Calu3 (cell line): ENCODE results near the gene FGFBP3. TPM values are rescaled to one million over a fixed set of nuclear protein-coding genes. Genes with fewer than 3 reads are reported as not detected.

Experiments
- BruUV-seq: library from RNA; stranded (reverse); fragments of 400-500 nt; replicated peaks from 2 replicates; lab custom pipeline; 2021; lab: Mats Ljungman, UMichigan
- CTCF ChIA-PET: fragments of 300-600 bp; sonication (Branson Sonifier 250); formaldehyde crosslinking; loops from one replicate; lab custom pipeline; 2022; ENCODE audit warnings: antibody characterized with exemption; lab: Charles Lee
- DNase-seq: peaks from one replicate; pipeline ENCODE4 v3.0.0; 2022
- H3K27ac Mint-ChIP-seq: one replicate; pipeline ENCODE4 v1.8.0; 2022; ENCODE audit warnings: mixed read lengths; ENCODE audit not compliant: unreplicated experiment
- H3K27me3 Mint-ChIP-seq: one replicate; pipeline ENCODE4 v1.8.0; 2022; ENCODE audit warnings: mixed read lengths; ENCODE audit not compliant: unreplicated experiment
- H3K36me3 Mint-ChIP-seq: one replicate; pipeline ENCODE4 v1.8.0; 2022; ENCODE audit warnings: mild to moderate bottlenecking, moderate library complexity, mixed read lengths; ENCODE audit not compliant: insufficient read depth, unreplicated experiment
- H3K4me1 Mint-ChIP-seq: one replicate; pipeline ENCODE4 v1.8.0; 2022; ENCODE audit warnings: mild to moderate bottlenecking, low read depth, mixed read lengths; ENCODE audit not compliant: unreplicated experiment
- H3K4me3 Mint-ChIP-seq: one replicate; pipeline ENCODE4 v1.8.0; 2022; ENCODE audit warnings: mild to moderate bottlenecking, low read depth, moderate library complexity, mixed read lengths; ENCODE audit not compliant: unreplicated experiment
- H3K9me3 Mint-ChIP-seq: one replicate; pipeline ENCODE4 v1.8.0; 2022; ENCODE audit warnings: low read depth, mixed read lengths; ENCODE audit not compliant: unreplicated experiment
- CTCF ChIP-seq: fragments of 200-600 bp; IDR thresholded peaks from one replicate; pipeline ENCODE4 v1.8.0; 2022; ENCODE audit warnings: antibody characterized with exemption; ENCODE audit not compliant: unreplicated experiment
- intact Hi-C: fragments of 100-400 bp; cut with micrococcal nuclease; formaldehyde crosslinking; loops from one replicate; pipeline ENCODE4 v1.10.0; 2022; ENCODE audit not compliant: unreplicated experiment
- total RNA-seq: library from RNA; stranded (reverse); gene quantifications from 2 replicates; pipeline ENCODE4 v1.2.3, GENCODE V29; 2022

Gene FGFBP3
- total RNA-seq, 1 experiment from 2014 or later = 2.1 TPM

GRCh38 chr10:91908337-91909116, 759 bp downstream of the FGFBP3 start:
- Mint-ChIP-seq H3K4me1 (peaks cover 20% of the 10 kb centered on the region), H3K27ac (no peak overlapping the region), H3K27me3 (peaks cover 10% of the 10 kb centered on the region), H3K9me3 (no peaks in the 10 kb centered on the region), H3K36me3 (peaks cover 18% of the 10 kb centered on the region), H3K4me3 (peak overlapping the region; percentile 79)
- TF ChIP-seq CTCF = no peak
- CTCF ChIA-PET = interaction anchor here (1.3 kb wide), 1 partner anchor 15 kb away, joined by 3 read pairs; the partner anchor contains the start of gene BTAF1
- intact Hi-C loops = no loop called here
- peak; percentile 76 for DNase-seq
- BruUV-seq = no TSS peak

GRCh38 chr10:91907914-91908336, 1.4 kb downstream of the FGFBP3 start:
- H3K36me3 Mint-ChIP-seq = peaks cover 18% of the 10 kb centered on the region
- no peak for TF ChIP-seq CTCF
- H3K4me3 Mint-ChIP-seq = peak overlapping the region; percentile 79
- H3K27me3 Mint-ChIP-seq = peaks cover 4% of the 10 kb centered on the region
- H3K4me1 Mint-ChIP-seq = peaks cover 15% of the 10 kb centered on the region
- intact Hi-C loops = no loop called here
- no TSS peak for BruUV-seq
- CTCF ChIA-PET = interaction anchor here (0.6 to 1.3 kb wide), 2 partner anchors 16 to 92 kb away, joined by 3 read pairs; partner anchors contain the start of gene BTAF1
- no peak overlapping the region for H3K27ac Mint-ChIP-seq
- no peak for DNase-seq
- H3K9me3 Mint-ChIP-seq = no peaks in the 10 kb centered on the region

- Mint-ChIP-seq H3K9me3 (no peaks in the 10 kb centered on the region), H3K4me3 (peak overlapping the region; percentile 79), H3K27me3 (no peaks in the 10 kb centered on the region), H3K4me1 (peaks cover 15% of the 10 kb centered on the region), H3K27ac (no peak overlapping the region), H3K36me3 (peaks cover 18% of the 10 kb centered on the region)
- BruUV-seq = no TSS peak
- no peak for DNase-seq
- intact Hi-C loops = no loop called here
- CTCF ChIA-PET = interaction anchor here (0.6 kb wide), 2 partner anchors 91 to 200 kb away, joined by 3 to 5 read pairs; no protein-coding TSS in a partner anchor
- TF ChIP-seq CTCF = no peak
Measured at GRCh38 chr10:91907033-91907594, 2.2 kb downstream of the FGFBP3 start.

GRCh38 chr10:91901784-91902677, 7.3 kb downstream of the FGFBP3 start:
- peak; percentile 38 for DNase-seq
- CTCF ChIA-PET = interaction anchor here (0.5 kb wide), 1 partner anchor 13 kb away, joined by 4 read pairs; no protein-coding TSS in a partner anchor
- no TSS peak for BruUV-seq
- Mint-ChIP-seq H3K4me3 (no peak overlapping the region), H3K4me1 (peaks cover 14% of the 10 kb centered on the region), H3K27ac (peak overlapping the region; percentile 67), H3K9me3 (no peaks in the 10 kb centered on the region), H3K27me3 (no peaks in the 10 kb centered on the region), H3K36me3 (peaks cover 5% of the 10 kb centered on the region)
- TF ChIP-seq CTCF = no peak
- intact Hi-C loops = no loop called here
